Psoas muscle (tissue), 8 donors: Measurements from ENCODE around the gene TAOK2. TPM values are rescaled to one million over a fixed set of nuclear protein-coding genes. Genes with fewer than 3 reads are reported as not detected.
"Not testable (repeated sequence)": the region's sequence is repeated elsewhere in the genome, so short reads cannot be mapped to it uniquely, and the experiment has no call there.

Experiments used
- ATAC-seq, 4 donors: fragments of 200-7000 bp; cut with Tn5 transposase; one replicate each; pipeline ENCODE4 v1.9.1; 2020; ENCODE audit warnings: moderate library complexity in 3 of 4, mild to moderate bottlenecking in 2 of 4
- DNase-seq, 2 donors: peaks; one replicate each; pipeline ENCODE4 v3.0.0-alpha.2; 2020
- H3K27ac ChIP-seq: fragments of 200-600 bp; one replicate; pipeline ENCODE4 v1.8.0; 2022
- H3K27me3 ChIP-seq, 3 donors: fragments of 200-600 bp in 1 of 3; one replicate each; pipeline versions ENCODE4 v1.6.1 to v1.8.0; 2013 to 2022; ENCODE audit warnings: low read length in 2 of 3, mild to moderate bottlenecking in 2 of 3, moderate library complexity in 1 of 3; ENCODE audit not compliant: insufficient read depth in 3 of 3
- H3K36me3 ChIP-seq, 2 donors: fragments of 200-600 bp in 1 of 2; one replicate each; pipeline versions ENCODE4 v1.6.1 to v1.8.0; 2013 to 2022; ENCODE audit warnings: low read depth in 1 of 2, mild to moderate bottlenecking in 1 of 2, moderate library complexity in 1 of 2; ENCODE audit not compliant: insufficient read depth in 1 of 2
- H3K4me1 ChIP-seq: fragments of 200-600 bp; one replicate; pipeline ENCODE4 v1.8.0; 2022
- H3K4me3 ChIP-seq: fragments of 200-600 bp; one replicate; pipeline ENCODE4 v1.8.0; 2022; ENCODE audit warnings: mild to moderate bottlenecking
- H3K9me3 ChIP-seq: fragments of 200-600 bp; one replicate; pipeline ENCODE4 v1.8.0; 2022
- CTCF ChIP-seq: fragments of 200-600 bp; IDR thresholded peaks from one replicate; pipeline ENCODE4 v1.8.0; 2022; ENCODE audit warnings: antibody characterized with exemption
- WGBS, 3 donors: extraction: QIAGEN DNeasy Blood & Tissue Kit; methylation state at CpG; one replicate each; pipeline versions ENCODE4 v1.1.6 to v1.1.7; 2013; 5-methylcytosine and 5-hydroxymethylcytosine counted together
- intact Hi-C, 2 donors: fragments of 100-400 bp; cut with DNase I; formaldehyde crosslinking; loops; one replicate each; pipeline versions ENCODE4 v1.11.0 to v1.14.2; 2022
- polyA plus RNA-seq, 3 donors: library from polyadenylated mRNA; stranded (reverse); fragments of 200-250 nt; gene quantifications; one replicate each; pipeline ENCODE4 v1.2.3, GENCODE V29; 2013
- total RNA-seq, 4 donors: library from RNA; stranded (reverse); fragmentation: NEBNext Ultra II Directional in 2 of 4; extraction: Animal tissue kit (Norgen Biotek cat#: 25700) in 2 of 4; gene quantifications; one replicate each; pipeline versions ENCODE4 v1.2.1 to v1.2.4, GENCODE V29; 2021 to 2023
- donor health status: healthy with polysubstance abuse.
- donor health status: DM: no; HTN: no; CAD: no; lungs with moderate emphysema.
- donor health status: Bipolar disorder and iron deficiency.
- donor health status: healthy.
- donor health status: DM: yes; HTN: yes; CAD: no.
- donor health status: DM: no; HTN: no; CAD: no.
- donor health status: DM: no; HTN: no; CAD: no.
- donor health status: DM: yes; HTN: yes; CAD: no.

The TAOK2 gene
- total and polyA plus RNA-seq, 7 donors = 15.7 to 30.2 (median 21.8) TPM

GRCh38 chr16:30017277-30017656, 43.6 kb downstream of the TAOK2 start:
- WGBS, 3 donors = 91 to 98% (median 94%) methylated on average over 2 of the region's 2 CpGs
- ATAC-seq (no peak), DNase-seq (no peak)
- Histone ChIP-seq H3K27me3 (peaks cover 0 to 20% (median 0%) of the 10 kb centered on the region in 3 donors), H3K9me3 (no peaks in the 10 kb centered on the region), H3K27ac (no peak overlapping the region), H3K4me3 (no peak overlapping the region), H3K4me1 (no peaks in the 10 kb centered on the region), H3K36me3 (no peaks in the 10 kb centered on the region)
- no peak for TF ChIP-seq CTCF
- intact Hi-C loops = no loop called here

GRCh38 chr16:30017937-30018336, 44.3 kb downstream of the TAOK2 start:
- ATAC-seq, intact Hi-C loops: not testable (repeated sequence)
- 79 to 88% (median 86%) methylated on average over 4 of the region's 4 CpGs for WGBS, 3 donors

GRCh38 chr16:30018731-30019158, 45.1 kb downstream of the TAOK2 start:
- TF ChIP-seq CTCF = no peak
- intact Hi-C loops = no loop called here
- Histone ChIP-seq H3K36me3 (no peaks in the 10 kb centered on the region), H3K27me3 (peaks cover 0 to 8% (median 0%) of the 10 kb centered on the region in 3 donors), H3K4me1 (no peaks in the 10 kb centered on the region), H3K27ac (no peak overlapping the region), H3K4me3 (no peak overlapping the region), H3K9me3 (no peaks in the 10 kb centered on the region)
- WGBS, 3 donors = 69 to 73% (median 70%) methylated on average over 4 of the region's 4 CpGs
- ATAC-seq = no peak
- no peak for DNase-seq

More at GRCh38 chr16:30017937-30018336, 44.3 kb downstream of the TAOK2 start:
- H3K4me3 ChIP-seq, H3K36me3 ChIP-seq, H3K4me1 ChIP-seq, H3K9me3 ChIP-seq, H3K27ac ChIP-seq, DNase-seq: not testable (repeated sequence)
- peaks cover 0 to 14% (median 0%) of the 10 kb centered on the region in 3 donors for H3K27me3 ChIP-seq

- WGBS, 3 donors = 77 to 83% (median 81%) methylated on average over 6 of the region's 6 CpGs
- H3K4me3 ChIP-seq = no peak within 1 kb of the TSS
- intact Hi-C loops = loop anchor here in 1 of 2 donors (10.0 kb wide), 1 partner anchor 328 kb away; no protein-coding TSS in a partner anchor
- H3K36me3 ChIP-seq = no peaks in the 10 kb centered on the region
- TF ChIP-seq CTCF = no peak
- no peaks in the 10 kb centered on the region for H3K9me3 ChIP-seq
- no peak for DNase-seq
- no peaks in the 10 kb centered on the region for H3K4me1 ChIP-seq
- ATAC-seq = no peak
- H3K27me3 ChIP-seq = peaks cover 0 to 20% (median 2%) of the 10 kb centered on the region in 3 donors
- no peak within 1 kb of the TSS for H3K27ac ChIP-seq
Measured at GRCh38 chr16:30022887-30023286, 49.2 kb downstream of the TAOK2 start, which contains the start of gene C16orf92. Gene C16orf92, plus strand, starts transcription at chr16:30023198. Its CDS starts 143 bp downstream, at chr16:30023341.

- peaks cover 0 to 25% (median 2%) of the 10 kb centered on the region in 3 donors for H3K27me3 ChIP-seq
- no peaks in the 10 kb centered on the region for H3K9me3 ChIP-seq
- DNase-seq (no peak), ATAC-seq (no peak)
- intact Hi-C loops = loop anchor here in 1 of 2 donors (10.0 kb wide), 1 partner anchor 329 kb away; no protein-coding TSS in a partner anchor
- H3K27ac ChIP-seq = no peak overlapping the region
- no peaks in the 10 kb centered on the region for H3K4me1 ChIP-seq
- 81 to 86% (median 81%) methylated on average over 11 of the region's 11 CpGs for WGBS, 3 donors
- no peak overlapping the region for H3K4me3 ChIP-seq
- no peaks in the 10 kb centered on the region for H3K36me3 ChIP-seq
- no peak for TF ChIP-seq CTCF
Measured at GRCh38 chr16:30023586-30023985, 49.9 kb downstream of the TAOK2 start.
